NCI-H748 (cell line): ENCODE measurements around the gene ZDHHC14.
"Not testable (repeated sequence)": the region's sequence is repeated elsewhere in the genome, so short reads cannot be mapped to it uniquely, and the experiment has no call there.

ENCODE experiments used
- DNase-seq: peaks from one replicate; lab custom pipeline; 2025; ENCODE audit not compliant: unreplicated experiment; lab: John Stamatoyannopoulos, UW

Gene ZDHHC14

GRCh38 chr6:157590654-157591053 lies 209.7 kb downstream of the ZDHHC14 start:
- DNase-seq: not testable (repeated sequence)

DNA sequence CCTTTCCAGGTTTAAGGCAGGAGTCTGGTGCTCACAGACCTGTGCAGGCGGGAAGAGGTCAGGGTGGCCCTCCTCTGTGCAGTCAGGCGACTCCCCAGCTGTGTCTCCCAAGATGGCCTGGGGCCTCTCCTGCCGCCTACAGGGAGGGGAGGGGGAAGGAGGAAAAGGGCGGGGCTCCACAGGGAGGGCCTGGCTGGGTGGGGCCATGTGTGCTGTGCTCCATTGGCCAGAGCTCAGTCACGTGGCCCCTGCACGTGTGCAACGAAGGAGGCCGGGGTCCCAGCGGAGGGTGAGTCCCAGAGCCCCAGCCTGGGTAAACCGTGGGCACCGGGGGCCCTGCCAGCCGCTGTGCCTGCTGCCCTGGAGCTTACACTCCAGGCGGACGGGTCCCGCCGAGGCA lies 211.6 kb downstream of the ZDHHC14 start:
- no peak for DNase-seq

- no peak for DNase-seq
Observed at GRCh38 chr6:157592980-157593379, 212.0 kb downstream of the ZDHHC14 start.

GRCh38 chr6:157593596-157593995 lies 212.6 kb downstream of the ZDHHC14 start:
- DNase-seq: no peak

- DNase-seq: no peak
Observed at GRCh38 chr6:157594292-157594691, 213.3 kb downstream of the ZDHHC14 start.

GRCh38 chr6:157595768-157596167 lies 214.8 kb downstream of the ZDHHC14 start:
- no peak for DNase-seq

DNA sequence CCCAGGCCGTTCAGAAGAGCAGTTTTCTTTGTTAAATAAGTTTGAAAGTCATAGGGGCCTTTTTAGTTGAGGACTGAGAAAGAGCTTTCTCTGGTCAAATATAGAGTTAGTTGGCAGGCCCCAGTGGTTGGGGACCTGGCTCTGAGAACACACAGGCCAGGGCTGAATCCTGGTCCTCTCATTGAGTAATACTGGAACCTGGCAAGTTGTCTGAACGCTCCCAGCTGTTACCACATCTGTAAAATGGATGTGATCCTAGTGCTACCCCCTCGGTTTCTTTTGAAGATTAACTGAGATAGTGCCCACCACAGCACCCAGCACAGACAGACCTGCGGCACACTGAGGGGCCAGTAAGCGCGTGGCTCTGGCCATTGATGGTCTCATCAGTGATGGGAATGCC lies 215.5 kb downstream of the ZDHHC14 start:
- DNase-seq: no peak

- DNase-seq: no peak
Observed at GRCh38 chr6:157596886-157597285, 215.9 kb downstream of the ZDHHC14 start.

- peak; percentile 31 for DNase-seq
Observed at GRCh38 chr6:157597461-157598312, 216.7 kb downstream of the ZDHHC14 start.

GRCh38 chr6:157599191-157599590 lies 218.2 kb downstream of the ZDHHC14 start:
- DNase-seq: no peak

- DNase-seq: no peak
Observed at GRCh38 chr6:157600807-157601206, 219.8 kb downstream of the ZDHHC14 start.

DNA sequence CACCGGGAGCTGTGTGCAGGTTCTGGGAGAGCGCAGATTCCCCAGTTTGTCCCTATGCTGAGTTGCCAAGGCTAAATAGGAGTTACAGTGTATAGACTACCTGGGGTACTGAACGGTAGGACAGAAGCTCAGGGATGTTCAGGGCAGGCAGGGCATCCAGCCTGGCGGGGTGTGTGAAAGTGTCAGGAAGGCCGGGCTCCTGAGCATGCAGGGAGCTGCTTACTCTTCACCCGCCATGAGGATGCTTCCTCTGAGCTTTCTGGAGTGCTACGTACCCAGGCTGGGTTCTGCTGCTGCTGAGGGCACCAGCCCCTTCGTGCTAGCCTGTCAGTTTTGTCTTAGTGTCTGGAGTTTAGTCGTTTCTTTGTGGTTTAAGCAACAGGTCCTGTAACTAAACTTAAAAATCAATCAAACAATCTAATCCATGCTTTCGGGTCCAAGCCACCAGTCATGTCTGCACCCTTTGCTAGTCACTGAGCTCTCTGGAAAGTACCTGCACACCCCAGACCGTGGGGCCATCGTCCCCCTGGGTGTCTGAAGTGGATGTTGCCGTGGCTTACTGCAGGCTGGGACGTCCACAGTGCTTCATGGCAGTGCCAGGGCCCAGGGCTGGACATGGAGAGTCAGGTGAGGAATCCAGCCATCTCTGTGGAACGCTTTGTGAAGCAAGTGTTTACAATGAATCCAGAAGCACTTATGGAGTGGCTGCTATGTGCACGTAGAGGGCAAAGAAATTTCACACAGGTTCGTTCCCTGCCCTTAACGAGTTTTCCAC lies 221.7 kb downstream of the ZDHHC14 start:
- DNase-seq: no peak

DNA sequence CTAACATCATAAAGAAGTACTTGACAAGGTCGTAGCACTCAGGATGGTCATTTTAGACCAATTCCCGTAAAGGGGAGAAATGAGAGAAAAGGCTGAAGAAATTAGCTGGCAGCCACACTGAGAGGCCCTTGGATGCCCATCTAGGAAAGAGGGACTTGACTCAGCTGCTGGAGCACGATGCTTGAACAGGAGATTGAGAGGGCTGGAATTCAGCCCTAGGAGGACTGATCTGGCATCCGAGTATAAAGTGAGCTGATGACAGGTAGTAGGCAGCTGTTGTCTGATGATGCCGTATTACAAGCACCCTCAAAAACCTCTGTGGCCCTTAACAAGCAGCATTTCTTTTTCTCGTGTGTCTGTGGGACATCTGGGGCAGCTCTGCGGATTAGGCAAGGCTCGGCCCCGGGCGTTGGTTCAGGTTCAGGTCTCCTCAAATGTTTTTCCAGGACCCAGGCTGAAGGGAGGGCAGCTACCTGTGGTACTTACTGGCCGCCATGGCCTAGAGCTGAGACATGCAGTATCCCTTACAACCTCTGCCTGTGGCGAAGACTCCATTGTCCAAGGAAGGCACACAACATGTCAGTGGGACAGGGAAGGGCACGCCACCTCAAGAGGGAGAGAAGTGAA lies 222.4 kb downstream of the ZDHHC14 start:
- no peak for DNase-seq

- DNase-seq: no peak
Observed at GRCh38 chr6:157603971-157604370, 223.0 kb downstream of the ZDHHC14 start.

GRCh38 chr6:157604816-157605215 lies 223.8 kb downstream of the ZDHHC14 start:
- no peak for DNase-seq

GRCh38 chr6:157605484-157605883 lies 224.5 kb downstream of the ZDHHC14 start:
- DNase-seq: no peak

DNA sequence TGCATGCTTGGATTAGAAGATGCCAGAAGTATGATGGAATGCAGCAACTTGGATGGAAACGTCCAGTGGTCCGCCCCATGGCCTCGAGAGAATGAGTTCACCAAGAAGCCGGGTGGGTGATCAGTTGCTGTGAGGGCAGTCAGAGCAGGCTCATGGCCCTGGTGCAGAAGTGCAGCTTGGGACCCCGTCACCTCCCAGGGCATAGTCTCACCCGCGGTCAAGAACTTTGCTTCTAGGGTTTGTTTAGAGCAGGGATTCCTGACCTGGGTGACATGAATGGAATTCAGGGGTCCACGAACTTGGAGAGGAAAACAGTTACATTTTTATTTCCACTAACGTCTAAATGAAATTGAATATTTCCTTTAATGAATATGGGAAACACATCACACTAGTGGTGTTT lies 225.5 kb downstream of the ZDHHC14 start:
- no peak for DNase-seq

DNA sequence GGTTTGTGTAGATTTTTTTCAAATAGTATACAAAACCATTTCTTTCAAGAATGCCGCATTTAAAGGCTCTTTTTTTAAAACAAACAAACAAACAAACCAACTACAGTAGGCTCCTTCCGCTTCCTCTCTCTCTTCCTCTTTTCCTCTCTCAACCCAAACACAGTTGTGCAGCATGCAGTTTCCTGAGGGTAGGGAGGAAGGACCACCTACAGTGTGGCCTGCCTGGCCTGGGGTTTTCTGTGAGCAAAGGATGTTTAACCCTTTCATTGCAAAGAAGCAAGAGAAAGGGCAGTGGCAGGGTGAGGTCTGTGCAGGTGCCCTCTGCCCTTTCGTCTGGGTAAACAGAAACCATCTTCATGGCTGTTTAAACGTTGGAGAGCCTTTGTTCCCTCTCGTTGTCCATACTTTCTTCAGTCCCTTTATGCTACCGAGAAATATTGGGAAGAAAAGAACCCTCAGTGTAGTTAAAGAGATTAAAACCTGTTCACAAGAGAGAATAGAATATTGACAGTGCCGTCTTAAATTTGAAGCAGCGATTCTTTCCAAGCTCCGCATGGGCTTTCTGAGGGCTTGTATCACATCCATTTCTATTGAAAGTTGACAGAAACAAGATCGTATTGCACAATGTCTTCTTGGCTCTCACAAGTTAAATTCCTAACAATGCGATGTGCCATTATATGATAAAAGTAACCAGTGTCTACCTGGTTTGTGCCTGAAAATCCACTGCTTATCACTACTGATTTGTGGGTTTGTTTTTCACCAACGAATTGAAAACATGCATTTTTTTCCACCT lies 226.5 kb downstream of the ZDHHC14 start:
- DNase-seq: no peak

DNA sequence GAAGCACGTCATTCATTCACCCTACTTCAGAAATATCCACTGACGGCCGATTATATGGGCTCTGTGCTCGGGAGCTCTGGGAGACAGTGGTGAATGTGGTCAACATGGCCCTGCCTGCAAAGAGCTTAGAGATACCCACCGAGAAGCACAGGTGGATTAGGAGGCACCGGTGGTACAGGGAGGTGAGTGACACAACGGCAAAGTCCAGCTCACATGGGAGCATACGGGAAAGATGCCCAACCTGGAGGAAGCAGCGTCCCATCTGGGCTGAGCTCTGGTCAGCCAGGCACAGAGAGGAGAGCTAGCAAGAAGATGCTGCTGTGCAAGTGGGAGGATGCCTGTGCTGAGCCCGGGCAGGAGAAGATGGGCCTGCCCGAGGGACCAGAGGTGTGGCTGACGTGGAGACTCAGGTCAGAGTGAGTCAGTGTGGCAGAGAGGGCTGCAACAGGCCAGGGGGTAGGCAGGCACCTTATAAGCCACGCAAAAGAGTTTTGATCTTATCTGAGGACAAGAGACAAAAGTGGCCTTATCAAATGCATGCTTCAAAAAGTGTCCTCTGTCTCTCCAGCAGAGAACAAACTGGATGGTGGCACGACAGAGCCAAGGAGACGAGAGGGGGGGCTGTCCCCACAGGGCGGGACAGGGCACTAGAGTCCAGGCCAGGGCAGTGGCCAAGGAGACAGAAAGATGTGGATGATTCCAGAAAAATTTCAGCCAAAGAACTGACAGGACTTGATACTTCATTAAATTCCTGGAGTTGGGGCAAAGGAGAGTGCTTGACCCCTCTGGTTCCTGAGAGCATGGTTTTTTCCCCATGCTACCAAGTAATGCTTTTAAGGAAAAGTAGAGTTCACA lies 227.5 kb downstream of the ZDHHC14 start:
- DNase-seq: no peak

- DNase-seq: no peak
Observed at GRCh38 chr6:157609117-157609516, 228.1 kb downstream of the ZDHHC14 start.
